CD4-positive, alpha-beta T cell treated with Interleukin-4 for 1 hour (primary cell): ENCODE data around the gene TAF9.
A peak's percentile ranks its signal among the peaks of the same experiment; 100 is the strongest.
"Not testable (repeated sequence)": the region's sequence is repeated elsewhere in the genome, so short reads cannot be mapped to it uniquely, and the experiment has no call there.

Experiments
- DNase-seq, 2 donors: peaks; one replicate each; pipeline ENCODE4 v3.0.0-alpha.2; 2020 to 2022

The TAF9 gene

GRCh38 chr5:69334793-69335268 is 34.5 kb downstream of the TAF9 start:
- DNase-seq = peak; percentile 80

GRCh38 chr5:69333668-69334315 is 35.5 kb downstream of the TAF9 start:
- DNase-seq = not testable (repeated sequence)

GRCh38 chr5:69331528-69332445 is 37.5 kb downstream of the TAF9 start:
- DNase-seq = peak in 1 of 2 donors; percentile 2

GRCh38 chr5:69329905-69330489 is 39.3 kb downstream of the TAF9 start:
- DNase-seq = no peak

DNA sequence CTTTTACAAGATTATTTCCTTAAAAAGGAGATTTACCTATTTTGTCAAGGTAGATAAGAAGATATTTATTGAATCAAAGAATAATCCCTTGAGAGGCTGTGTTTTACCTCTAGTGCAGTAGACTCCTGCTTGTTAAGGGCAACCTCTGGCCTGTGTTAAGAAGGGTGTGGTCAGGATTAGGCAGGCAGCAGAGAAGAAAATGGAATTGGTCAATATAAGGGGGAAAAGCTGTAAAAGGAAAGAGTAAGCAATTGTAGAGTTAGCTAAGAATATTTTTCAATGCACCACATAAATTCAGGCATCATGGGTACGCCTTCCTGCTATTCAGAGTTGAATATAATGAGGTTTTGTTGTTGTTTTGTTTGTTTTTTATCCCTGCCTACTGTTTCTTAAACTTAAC is 43.0 kb downstream of the TAF9 start:
- DNase-seq = no peak

GRCh38 chr5:69317391-69317790 is 51.9 kb downstream of the TAF9 start:
- DNase-seq = no peak

GRCh38 chr5:69315972-69316371 is 53.3 kb downstream of the TAF9 start:
- DNase-seq = no peak
